GM10248 (cell line): ENCODE measurements around the gene CXCR4.

Experiments used
- CTCF ChIA-PET: fragments of 300-600 bp; sonication (Branson Sonifier 250); formaldehyde crosslinking; extraction: SDS; loops from one replicate; lab custom pipeline; 2021; ENCODE audit warnings: antibody characterized with exemption; lab: Yijun Ruan, JAX
- POLR2A ChIA-PET: fragments of 350-650 bp; sonication (Branson Sonifier 250); formaldehyde crosslinking; extraction: SDS; loops from one replicate; lab custom pipeline; 2020; ENCODE audit warnings: antibody characterized with exemption; lab: Yijun Ruan, JAX
- DNase-seq: peaks from one replicate; pipeline ENCODE4 v3.0.0; 2012; ENCODE audit errors: extremely low spot score
- CTCF ChIP-seq: IDR thresholded peaks from 2 replicates; pipeline ENCODE4 v1.5.1; 2012; ENCODE audit warnings: mild to moderate bottlenecking, low read depth; ENCODE audit errors: extremely low read depth, missing control alignments, control extremely low read depth

CXCR4 gene

DNA sequence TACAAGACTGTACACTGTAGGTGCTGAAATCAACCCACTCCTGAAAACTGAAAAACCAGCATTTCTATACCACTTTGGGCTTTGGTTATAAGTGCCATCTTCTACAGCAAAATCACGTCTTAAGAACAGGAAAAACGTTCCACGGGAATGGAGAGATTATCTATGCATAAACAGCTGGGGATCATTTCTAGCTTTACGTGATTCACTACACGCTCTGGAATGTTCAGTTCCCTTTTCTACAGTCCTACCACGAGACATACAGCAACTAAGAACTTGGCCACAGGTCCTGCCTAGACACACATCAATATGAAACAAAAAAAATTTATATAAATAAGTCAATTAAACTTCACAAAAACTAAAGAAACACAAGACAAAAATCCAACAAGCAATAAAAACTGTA lies 3.6 kb downstream of the CXCR4 start:
- CTCF ChIA-PET, result interaction anchor here (1.1 kb wide), 1 partner anchor 99 kb away, joined by 4 read pairs; no protein-coding TSS in a partner anchor
- POLR2A ChIA-PET, result interaction anchor here (0.6 kb wide), 1 partner anchor 1985 kb away, joined by 3 read pairs; no protein-coding TSS in a partner anchor
- no peak for TF ChIP-seq CTCF
- no peak for DNase-seq

DNA sequence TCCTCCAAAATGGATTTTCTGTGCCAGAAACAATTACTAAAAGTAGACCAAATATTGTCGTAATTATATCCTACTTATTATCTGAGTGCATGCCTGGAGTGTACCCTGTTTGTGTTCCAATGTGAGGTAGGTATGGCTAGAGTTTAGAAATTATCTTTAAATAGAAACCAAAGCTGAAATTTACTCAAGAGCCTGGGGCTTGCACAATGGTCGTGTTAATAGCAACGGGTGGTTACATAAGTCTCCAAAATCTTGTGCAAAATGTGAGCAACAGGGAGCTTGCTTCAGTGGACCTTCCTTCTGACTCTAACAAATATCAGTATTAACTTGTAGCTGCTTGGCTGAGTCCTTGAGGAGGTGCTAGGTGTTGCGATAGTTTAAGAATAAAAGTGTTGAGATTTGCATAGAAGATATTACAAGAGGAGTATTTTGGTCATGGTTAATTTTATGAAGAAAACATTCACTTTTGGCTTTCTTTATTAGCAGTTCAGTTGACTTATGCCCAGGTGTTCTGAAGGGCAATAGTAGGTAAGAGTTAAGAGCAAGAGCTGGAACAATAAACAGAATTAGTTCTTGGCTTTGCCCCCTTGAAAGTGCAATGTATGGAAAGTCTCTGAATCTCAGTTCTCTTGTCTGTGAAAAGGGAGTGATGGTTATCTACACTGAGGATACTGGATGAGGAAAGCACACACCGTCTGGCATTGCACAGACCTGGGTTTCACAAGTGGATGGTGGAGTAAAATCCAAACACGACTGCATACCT lies 4.6 kb downstream of the CXCR4 start:
- CTCF ChIA-PET, result interaction anchor here (1.6 kb wide), 1 partner anchor 200 kb away, joined by 5 read pairs; no protein-coding TSS in a partner anchor
- POLR2A ChIA-PET, result no interaction called here
- DNase-seq, result no peak
- no peak for TF ChIP-seq CTCF

- DNase-seq, result no peak
- TF ChIP-seq CTCF, result no peak
- ChIA-PET POLR2A (no interaction called here), CTCF (interaction anchor here (1.1 to 2.1 kb wide), 3 partner anchors 31 to 199 kb away, joined by 4 to 5 read pairs (median 5); no protein-coding TSS in a partner anchor)
Measured at GRCh38 chr2:136112317-136113208, 5.4 kb downstream of the CXCR4 start.

- DNase-seq, result no peak
- POLR2A ChIA-PET, result no interaction called here
- TF ChIP-seq CTCF, result no peak
- CTCF ChIA-PET, result interaction anchor here (1.1 to 2.1 kb wide), 4 partner anchors 29 to 215 kb away, joined by 4 to 5 read pairs (median 4); no protein-coding TSS in a partner anchor
Measured at GRCh38 chr2:136111711-136112110, 6.2 kb downstream of the CXCR4 start.

DNA sequence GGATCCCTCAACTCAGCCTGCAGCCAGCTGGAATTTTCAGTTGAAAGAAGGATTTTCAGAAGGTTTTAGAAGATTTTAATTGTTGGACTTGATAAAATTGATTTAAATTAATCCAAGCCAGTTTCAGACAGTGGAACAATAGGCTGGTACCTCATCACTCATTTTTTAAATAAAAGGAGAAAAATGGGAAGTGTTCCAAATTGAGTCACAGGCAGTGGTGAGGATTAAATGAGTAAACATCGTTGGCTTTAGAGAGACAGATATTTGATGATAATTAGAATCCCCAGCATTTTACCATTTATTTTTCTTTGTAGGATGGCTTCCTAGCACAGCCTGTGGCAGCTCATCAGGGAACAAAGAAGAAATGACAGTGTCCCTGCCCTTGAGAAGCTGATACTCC lies 7.4 kb downstream of the CXCR4 start:
- no peak for TF ChIP-seq CTCF
- ChIA-PET POLR2A (no interaction called here), CTCF (interaction anchor here (0.9 to 1.6 kb wide), 3 partner anchors 28 to 274 kb away, joined by 3 to 5 read pairs (median 4); no protein-coding TSS in a partner anchor)
- DNase-seq, result no peak

DNA sequence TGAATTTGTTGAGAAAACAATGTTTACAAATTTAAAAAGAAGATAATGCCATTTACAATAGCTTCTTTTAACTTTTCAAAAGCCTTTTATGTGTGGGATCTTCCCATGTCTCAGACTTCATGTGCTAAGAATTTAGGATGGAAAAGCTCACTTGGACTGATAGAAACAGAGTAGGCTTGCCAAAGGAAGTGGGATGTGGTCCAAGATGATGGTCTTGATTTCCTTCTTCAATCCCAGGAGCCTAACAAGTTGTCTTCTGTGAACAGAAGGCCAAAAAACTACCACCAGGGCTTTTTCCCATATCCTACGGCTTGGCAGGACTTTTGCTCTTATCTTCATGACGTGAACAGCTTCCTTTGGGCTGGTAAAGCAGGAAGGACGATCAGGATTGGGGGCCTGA lies 9.5 kb downstream of the CXCR4 start:
- TF ChIP-seq CTCF, result no peak
- CTCF ChIA-PET, result interaction anchor here (0.8 to 2.1 kb wide), 9 partner anchors 10 to 196 kb away, joined by 3 to 7 read pairs (median 4); no protein-coding TSS in a partner anchor
- no peak for DNase-seq
- POLR2A ChIA-PET, result no interaction called here
